AG09319 (cell line): ENCODE measurements around the gene UNC5C.

ENCODE experiments used
- DNase-seq: peaks from one replicate; pipeline ENCODE4 v3.0.0-alpha.2; 2010; ENCODE audit warnings: low read depth; ENCODE audit errors: extremely low read depth
- TF ChIP-seq, protein P1 (sequence below): IDR thresholded peaks from 2 replicates; pipeline ENCODE4 v1.5.1; 2011; ENCODE audit warnings: low read depth, mild to moderate bottlenecking, inconsistent platforms, low read length, moderate library complexity

Gene UNC5C

DNA sequence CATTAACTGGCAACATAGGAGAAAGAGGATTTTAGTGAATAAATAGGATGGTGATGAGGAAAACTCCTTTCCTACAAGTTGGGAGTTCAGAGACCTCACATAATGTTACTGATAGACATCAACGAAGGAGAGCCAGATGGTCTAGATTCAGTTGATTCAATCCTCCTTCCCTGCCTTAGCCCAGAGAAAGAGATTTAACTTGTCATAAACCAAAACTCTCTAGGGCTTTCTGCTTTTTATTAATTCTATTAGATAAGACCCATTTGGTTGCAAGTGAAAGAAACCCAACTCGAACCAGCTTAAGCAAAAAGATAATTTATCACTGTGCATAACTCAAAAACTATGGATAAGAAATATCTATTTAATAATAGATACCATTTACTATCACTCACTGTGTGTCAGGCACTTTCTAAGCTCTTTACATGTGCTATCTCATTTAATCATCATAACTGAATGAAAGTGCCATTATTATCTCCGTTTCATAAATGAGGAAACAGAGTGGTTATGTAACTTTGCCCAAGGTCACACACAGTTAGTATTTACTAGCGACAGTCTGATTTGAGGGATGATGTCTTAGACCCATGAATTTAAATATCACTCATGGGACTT, 4.3 kb upstream of the UNC5C start:
- TF ChIP-seq, protein P1, sequence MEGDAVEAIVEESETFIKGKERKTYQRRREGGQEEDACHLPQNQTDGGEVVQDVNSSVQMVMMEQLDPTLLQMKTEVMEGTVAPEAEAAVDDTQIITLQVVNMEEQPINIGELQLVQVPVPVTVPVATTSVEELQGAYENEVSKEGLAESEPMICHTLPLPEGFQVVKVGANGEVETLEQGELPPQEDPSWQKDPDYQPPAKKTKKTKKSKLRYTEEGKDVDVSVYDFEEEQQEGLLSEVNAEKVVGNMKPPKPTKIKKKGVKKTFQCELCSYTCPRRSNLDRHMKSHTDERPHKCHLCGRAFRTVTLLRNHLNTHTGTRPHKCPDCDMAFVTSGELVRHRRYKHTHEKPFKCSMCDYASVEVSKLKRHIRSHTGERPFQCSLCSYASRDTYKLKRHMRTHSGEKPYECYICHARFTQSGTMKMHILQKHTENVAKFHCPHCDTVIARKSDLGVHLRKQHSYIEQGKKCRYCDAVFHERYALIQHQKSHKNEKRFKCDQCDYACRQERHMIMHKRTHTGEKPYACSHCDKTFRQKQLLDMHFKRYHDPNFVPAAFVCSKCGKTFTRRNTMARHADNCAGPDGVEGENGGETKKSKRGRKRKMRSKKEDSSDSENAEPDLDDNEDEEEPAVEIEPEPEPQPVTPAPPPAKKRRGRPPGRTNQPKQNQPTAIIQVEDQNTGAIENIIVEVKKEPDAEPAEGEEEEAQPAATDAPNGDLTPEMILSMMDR = no peak
- DNase-seq = no peak

DNA sequence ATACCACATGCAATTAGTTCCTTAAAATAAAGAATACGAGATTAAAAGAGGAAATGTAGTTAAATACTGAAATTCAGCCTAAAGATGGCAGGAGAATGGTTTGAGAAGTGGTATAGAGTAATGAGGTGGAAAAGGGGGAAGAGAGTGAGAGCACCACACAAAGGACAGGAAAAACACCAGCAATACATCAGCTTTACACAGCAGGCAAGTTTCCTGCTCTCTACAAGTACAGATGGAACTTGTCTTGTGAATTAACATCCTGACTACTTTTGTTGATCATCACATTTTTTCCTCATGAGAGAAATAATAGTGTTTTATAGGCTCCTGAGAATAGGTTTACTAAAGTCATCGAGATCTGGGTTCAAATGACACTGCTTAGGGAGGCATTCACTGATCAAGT, 2.9 kb upstream of the UNC5C start:
- TF ChIP-seq, protein P1 = no peak
- DNase-seq = no peak

DNA sequence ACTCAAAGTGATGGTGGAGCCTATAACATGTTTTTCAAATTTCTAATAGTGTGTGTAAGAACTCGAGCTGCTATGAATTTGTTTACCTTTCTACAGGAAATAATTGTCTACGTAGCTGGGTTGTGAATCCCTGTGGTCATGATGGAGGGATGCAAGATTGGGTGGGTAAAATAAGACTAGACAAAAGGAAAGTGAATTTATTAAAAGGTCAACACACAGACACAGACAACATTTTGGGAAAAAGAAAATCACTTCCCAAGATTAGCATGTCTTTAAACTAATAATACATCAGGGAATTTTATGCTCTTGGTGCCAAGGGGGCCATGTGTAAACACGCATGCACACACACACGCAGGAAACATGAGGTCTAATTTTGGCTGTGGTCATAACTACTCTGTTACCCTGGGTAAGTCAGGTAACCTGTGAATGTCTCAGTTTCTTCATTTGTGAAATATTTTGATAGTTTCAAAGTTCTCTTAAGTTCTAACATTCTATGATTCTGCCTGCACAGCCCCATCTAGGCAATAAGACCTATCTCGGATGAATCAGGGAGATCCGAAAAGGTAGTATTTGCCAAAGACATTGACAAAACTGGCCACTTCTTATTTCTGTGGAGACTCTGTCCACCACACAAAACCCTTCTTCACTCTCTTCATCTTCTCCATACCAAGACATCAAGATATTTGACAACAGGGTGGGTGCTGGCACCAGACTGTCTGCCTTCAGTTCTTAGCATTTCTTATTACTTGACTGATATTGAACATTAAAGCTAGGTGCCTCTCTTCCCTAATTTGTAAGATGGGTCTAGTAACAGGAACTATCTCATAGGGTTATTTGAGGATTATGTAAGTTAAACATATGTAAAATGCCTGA, 1.6 kb upstream of the UNC5C start:
- TF ChIP-seq, protein P1 = no peak
- DNase-seq = no peak

DNA sequence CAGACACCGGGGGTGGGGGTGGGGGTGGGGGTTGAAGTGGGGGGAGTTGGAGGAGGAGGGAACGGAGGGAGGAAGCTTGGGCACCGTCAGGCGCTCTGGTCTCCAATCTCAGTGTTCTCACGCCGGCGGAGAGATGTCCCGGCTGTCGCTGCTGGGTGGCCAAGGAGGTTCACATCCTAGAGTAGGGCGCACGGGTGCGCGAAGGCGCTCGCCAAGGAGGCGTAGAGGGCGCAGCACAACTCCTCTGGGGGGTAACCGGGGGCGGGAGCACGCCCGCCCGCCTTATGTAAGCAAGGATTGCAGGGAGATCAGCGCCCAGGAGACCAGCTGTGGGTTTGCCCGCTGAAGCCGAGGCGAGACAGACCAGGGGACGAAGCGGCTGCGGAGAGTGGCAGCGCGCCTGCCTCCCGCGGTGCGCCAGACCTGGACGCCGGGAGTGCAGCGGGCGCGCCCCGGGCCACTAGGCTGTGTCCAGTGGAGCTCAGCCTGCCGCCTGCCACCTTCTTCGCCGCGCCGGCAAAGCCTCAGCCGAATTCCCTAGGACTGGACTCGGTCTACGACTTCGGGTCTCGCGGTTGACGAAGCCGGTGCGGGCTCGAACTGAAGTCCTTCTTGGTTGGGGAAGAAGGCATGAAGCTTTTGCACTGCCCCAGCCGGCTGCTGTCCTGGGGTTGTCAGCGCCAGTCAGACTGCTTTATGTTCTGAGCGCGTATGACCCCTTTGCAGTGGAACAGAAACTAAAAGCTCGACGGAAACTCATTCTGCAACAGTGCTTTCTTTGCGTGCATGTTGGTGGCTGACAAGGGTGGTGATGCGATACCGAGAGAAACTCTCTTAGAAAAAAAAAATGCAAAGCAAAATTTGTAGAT, 707 bp upstream of the UNC5C start:
- TF ChIP-seq, protein P1 = no peak
- no peak for DNase-seq

DNA sequence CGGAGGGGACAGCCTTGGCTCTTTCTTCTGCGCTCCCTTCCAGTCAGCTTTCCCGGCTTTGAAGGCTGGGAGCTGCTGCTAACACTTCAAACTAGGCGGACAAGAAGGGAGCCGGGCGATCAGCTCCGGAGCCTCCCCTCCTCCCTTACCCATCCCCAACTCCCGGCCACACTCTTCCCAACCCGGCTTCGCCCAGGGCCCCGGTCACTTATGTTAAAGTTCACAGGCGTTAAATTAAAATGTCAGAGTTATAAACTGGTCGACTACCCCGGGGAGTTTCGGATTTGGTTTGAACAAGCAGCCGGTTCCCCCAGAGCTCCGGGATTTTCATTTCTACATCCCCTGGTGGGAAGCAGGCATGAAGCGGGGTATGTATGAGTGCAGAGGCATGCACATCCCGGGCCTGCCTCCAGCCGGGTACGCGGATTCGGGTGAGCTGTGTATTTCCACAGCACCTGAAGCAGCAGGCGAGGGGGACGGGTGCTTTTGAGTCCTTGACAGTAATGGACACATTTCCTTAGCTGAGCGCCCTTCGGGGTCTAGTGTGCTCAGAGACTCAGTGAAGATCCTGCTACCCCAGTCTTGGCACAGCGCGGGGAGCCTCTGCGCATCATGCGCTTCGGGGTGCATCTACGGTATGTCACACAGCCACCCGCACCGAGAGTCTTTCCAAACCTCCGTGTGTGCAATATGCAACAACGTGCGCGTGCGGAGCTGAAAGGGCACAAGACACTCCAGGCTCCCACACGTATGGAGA, 880 bp downstream of the UNC5C start:
- TF ChIP-seq, protein P1 = no peak
- no peak for DNase-seq

DNA sequence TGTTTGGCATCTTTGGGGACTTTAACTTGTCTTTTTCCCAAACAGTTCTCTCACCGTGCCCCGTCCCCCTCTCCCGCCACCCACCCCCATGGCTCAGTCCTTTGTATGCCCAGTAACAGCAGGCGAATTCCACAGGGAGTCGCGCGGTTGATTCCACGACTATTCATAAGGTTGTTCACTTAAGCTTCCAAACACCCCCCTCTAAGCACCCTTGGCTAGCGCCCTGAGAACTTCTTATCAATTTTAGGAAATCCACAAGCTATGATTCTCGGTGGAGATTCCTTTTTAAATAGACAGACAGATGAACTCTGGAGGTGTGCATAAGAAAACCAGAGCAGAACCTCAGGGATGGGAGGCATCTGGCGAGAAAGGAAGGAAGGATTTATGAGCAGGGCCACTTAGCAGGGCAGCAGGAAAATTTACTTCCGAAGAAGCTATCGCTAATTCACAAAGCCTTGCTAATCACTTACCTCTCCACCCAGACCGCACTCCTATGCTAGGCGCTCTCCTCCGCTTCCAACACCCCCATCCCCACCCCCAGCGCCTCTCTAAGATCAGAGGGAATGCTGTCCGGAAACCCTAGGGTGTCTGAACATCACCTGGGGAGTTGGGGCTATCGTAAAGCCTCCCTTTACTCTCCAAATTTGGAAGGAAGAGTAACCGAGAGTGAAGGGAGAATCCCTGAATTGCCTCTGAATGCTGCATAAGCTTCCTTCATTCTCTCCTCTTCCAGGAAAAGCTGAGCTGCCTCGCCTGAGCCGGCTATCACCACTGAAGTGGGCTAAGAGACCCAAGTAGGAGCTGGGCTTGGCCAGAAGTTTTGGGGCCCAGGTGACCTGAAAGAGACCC, 1.7 kb downstream of the UNC5C start:
- TF ChIP-seq, protein P1 = no peak
- DNase-seq = no peak
